GM11168 (cell line): ENCODE data around the gene ZNF626.
"Not testable (repeated sequence)": the region's sequence is repeated elsewhere in the genome, so short reads cannot be mapped to it uniquely, and the experiment has no call there.

ENCODE experiments used
- in situ Hi-C: fragments of 300-500 bp; cut with MboI; formaldehyde crosslinking; loops from one replicate; pipeline ENCODE4 v1.12.0; 2022; ENCODE audit warnings: low sequenced_read_pairs; ENCODE audit not compliant: unreplicated experiment

ZNF626 gene

GRCh38 chr19:20661150-20661819 is at the start of gene ZNF626:
Gene ZNF626, minus strand, starts transcription at chr19:20661571. Its CDS starts 125 bp downstream, at chr19:20661446.
- in situ Hi-C loops: loop anchor here (10.0 kb wide), 1 partner anchor 906 kb away; no protein-coding TSS in a partner anchor

- in situ Hi-C loops: loop anchor here (10.0 kb wide), 1 partner anchor 914 kb away; no protein-coding TSS in a partner anchor
Observed at GRCh38 chr19:20669263-20669662, 7.9 kb upstream of the ZNF626 start.

- in situ Hi-C loops: loop anchor here (10.0 kb wide), 1 partner anchor 912 kb away; no protein-coding TSS in a partner anchor
Observed at GRCh38 chr19:20667281-20667680, 5.9 kb upstream of the ZNF626 start.

- in situ Hi-C loops: loop anchor here (10.0 kb wide), 1 partner anchor 910 kb away; no protein-coding TSS in a partner anchor
Observed at GRCh38 chr19:20664901-20665781, 3.8 kb upstream of the ZNF626 start.

- in situ Hi-C loops: loop anchor here (10.0 kb wide), 1 partner anchor 910 kb away; no protein-coding TSS in a partner anchor
Observed at GRCh38 chr19:20664475-20664874, 3.1 kb upstream of the ZNF626 start.

GRCh38 chr19:20662421-20663105 is 1.2 kb upstream of the ZNF626 start:
- in situ Hi-C loops: loop anchor here (10.0 kb wide), 1 partner anchor 908 kb away; no protein-coding TSS in a partner anchor

- in situ Hi-C loops: loop anchor here (10.0 kb wide), 1 partner anchor 906 kb away; no protein-coding TSS in a partner anchor
Observed at GRCh38 chr19:20660473-20661140, 764 bp downstream of the ZNF626 start.

- in situ Hi-C loops: no loop called here
Observed at GRCh38 chr19:20640545-20640944, 20.8 kb downstream of the ZNF626 start.

GRCh38 chr19:20640023-20640422 is 21.3 kb downstream of the ZNF626 start:
- in situ Hi-C loops: no loop called here

- in situ Hi-C loops: not testable (repeated sequence)
Observed at GRCh38 chr19:20624560-20624959, 36.8 kb downstream of the ZNF626 start.

GRCh38 chr19:20616071-20616470 is 45.3 kb downstream of the ZNF626 start:
- in situ Hi-C loops: no loop called here

GRCh38 chr19:20614971-20615370 is 46.4 kb downstream of the ZNF626 start:
- in situ Hi-C loops: not testable (repeated sequence)

- in situ Hi-C loops: no loop called here
Observed at GRCh38 chr19:20612711-20613316, 48.6 kb downstream of the ZNF626 start.

GRCh38 chr19:20611866-20612265 is 49.5 kb downstream of the ZNF626 start:
- in situ Hi-C loops: no loop called here

- in situ Hi-C loops: no loop called here
Observed at GRCh38 chr19:20607943-20608342, 53.4 kb downstream of the ZNF626 start.
